Islet of Langerhans (tissue), 1 donor: ENCODE results near the gene ERMP1.
"Not testable (repeated sequence)": the region's sequence is repeated elsewhere in the genome, so short reads cannot be mapped to it uniquely, and the experiment has no call there.

Experiments used
- FAIRE-seq: peaks from one replicate; lab custom pipeline; 2011; peaks lifted over from hg19 to GRCh38; lab: Jason Lieb, UNC

Gene ERMP1

GRCh38 chr9:5783420-5783819 is 49.5 kb downstream of the ERMP1 start:
- FAIRE-seq: not testable (repeated sequence)

- not testable (repeated sequence) for FAIRE-seq
Measured at GRCh38 chr9:5779705-5780218, 53.2 kb downstream of the ERMP1 start.

- no peak for FAIRE-seq
Measured at GRCh38 chr9:5778805-5779204, 54.1 kb downstream of the ERMP1 start.

GRCh38 chr9:5773324-5773999 is 59.5 kb downstream of the ERMP1 start:
- no peak for FAIRE-seq

GRCh38 chr9:5767968-5768932 is 64.7 kb downstream of the ERMP1 start:
- FAIRE-seq: no peak

GRCh38 chr9:5764130-5764868 is 68.6 kb downstream of the ERMP1 start:
- FAIRE-seq: no peak

- no peak for FAIRE-seq
Measured at GRCh38 chr9:5762421-5762820, 70.5 kb downstream of the ERMP1 start.

- no peak for FAIRE-seq
Measured at GRCh38 chr9:5760338-5760737, 72.6 kb downstream of the ERMP1 start.

GRCh38 chr9:5756633-5757032 is 76.3 kb downstream of the ERMP1 start:
- no peak for FAIRE-seq

GRCh38 chr9:5750569-5750968 is 82.3 kb downstream of the ERMP1 start:
- no peak for FAIRE-seq

- FAIRE-seq: no peak
Measured at GRCh38 chr9:5749306-5749705, 83.6 kb downstream of the ERMP1 start.

GRCh38 chr9:5748438-5748837 is 84.5 kb downstream of the ERMP1 start:
- no peak for FAIRE-seq

- FAIRE-seq: no peak
Measured at GRCh38 chr9:5743109-5743508, 89.8 kb downstream of the ERMP1 start.

GRCh38 chr9:5736563-5737346 is 96.2 kb downstream of the ERMP1 start:
- peak; percentile 84 for FAIRE-seq

GRCh38 chr9:5735072-5735471 is 97.8 kb downstream of the ERMP1 start:
- FAIRE-seq: peak; percentile 13
